Activated CD8-positive, alpha-beta memory T cell treated with anti-CD3 and anti-CD28 coated beads for 1 hour (primary cell): ENCODE results near the gene LRP1.
"Not testable (repeated sequence)": the region's sequence is repeated elsewhere in the genome, so short reads cannot be mapped to it uniquely, and the experiment has no call there.

Experiments used
- DNase-seq, 2 donors: peaks; one replicate each; pipeline ENCODE4 v3.0.0-alpha.2; 2020; ENCODE audit warnings: low read depth in 1 of 2; ENCODE audit errors: extremely low read depth in 1 of 2

Gene LRP1

DNA sequence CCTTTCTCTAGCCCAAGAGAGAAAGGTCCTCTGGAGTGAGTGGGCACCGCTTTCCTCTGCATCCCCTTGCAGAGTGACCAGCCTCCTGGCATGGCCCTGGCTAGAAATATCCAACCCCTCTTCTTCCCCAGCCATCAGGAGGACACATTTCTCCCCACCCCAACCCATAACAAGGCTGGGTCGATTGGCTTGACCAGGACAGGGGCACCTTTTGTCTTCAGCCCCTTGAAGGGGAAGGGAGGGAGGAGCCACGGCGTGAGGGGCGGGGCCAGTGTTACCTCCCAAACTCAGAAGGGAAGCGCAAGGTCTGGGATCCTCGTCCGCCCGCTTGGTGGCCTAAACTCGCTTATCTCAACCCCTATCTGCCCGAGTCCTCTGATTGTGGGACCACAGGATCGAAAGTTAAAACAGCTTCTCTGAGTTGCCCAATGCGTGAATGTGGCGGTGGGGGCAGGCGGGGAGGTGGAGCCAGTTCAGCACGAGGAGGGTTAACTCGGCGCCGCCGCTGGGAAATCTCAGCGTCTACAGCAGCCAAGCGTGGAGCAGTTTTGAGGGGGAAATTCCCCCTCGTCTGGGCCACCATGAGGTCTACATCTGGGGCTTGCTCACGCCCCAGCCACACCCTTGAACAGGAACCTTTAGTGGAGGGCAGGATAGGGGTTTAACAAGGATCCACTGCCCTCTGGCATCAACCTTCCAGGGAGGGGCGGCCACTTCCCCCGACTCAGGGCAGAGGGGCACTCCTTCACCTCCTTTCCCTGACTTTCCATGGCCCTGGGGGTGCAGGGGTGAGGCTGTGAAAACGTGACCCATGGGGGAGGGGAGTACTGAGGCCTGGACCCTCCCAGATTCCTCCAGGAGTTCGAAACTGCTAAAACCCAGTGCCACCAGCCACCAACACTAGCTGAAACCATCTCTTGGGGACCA lies 17.9 kb upstream of the LRP1 start:
- peak; percentile 50 to 54 for DNase-seq

DNA sequence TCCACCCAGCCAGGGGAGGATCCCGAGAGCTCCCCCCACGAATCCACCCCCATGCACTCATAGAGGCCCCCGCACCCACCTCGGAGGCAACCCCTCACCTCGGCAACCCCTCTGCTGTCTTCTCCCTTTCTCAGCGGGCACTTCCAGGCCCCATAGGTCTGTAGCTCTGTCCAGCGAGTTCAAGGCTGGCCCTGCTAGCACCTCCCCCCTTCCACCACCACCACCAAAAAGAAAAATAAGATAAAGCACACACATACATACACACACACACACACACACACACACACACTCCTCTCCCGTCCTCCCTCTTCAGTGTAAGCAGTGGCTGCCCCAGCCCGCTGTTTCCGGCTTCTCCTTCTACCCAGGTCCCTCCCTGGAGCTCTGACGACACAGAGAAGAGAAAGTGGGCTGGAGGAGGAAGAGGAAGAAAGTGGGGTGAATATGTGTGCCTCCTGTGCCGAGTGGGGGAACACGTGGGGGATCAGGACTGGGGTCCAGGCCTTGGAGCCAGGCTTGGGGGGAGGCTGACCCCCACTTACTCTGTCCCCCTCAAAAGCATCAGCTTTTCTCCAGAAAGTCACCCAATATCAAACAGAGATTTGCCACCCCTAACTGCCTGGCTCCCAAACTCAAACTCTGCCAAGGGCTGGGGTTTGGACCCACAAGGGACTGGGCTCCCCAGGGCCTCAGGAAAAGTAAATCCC lies 17.1 kb upstream of the LRP1 start, which contains the start of gene STAT6:
TSS of gene STAT6 (minus strand) at position 332 of the 704 bp plus-strand sequence. CDS start 3,084 bp downstream, outside the sequence.
- DNase-seq: peak; percentile 63 to 69

GRCh38 chr12:57112492-57113294 lies 15.6 kb upstream of the LRP1 start:
- DNase-seq: no peak

GRCh38 chr12:57116580-57117281 lies 11.6 kb upstream of the LRP1 start:
- no peak for DNase-seq

DNA sequence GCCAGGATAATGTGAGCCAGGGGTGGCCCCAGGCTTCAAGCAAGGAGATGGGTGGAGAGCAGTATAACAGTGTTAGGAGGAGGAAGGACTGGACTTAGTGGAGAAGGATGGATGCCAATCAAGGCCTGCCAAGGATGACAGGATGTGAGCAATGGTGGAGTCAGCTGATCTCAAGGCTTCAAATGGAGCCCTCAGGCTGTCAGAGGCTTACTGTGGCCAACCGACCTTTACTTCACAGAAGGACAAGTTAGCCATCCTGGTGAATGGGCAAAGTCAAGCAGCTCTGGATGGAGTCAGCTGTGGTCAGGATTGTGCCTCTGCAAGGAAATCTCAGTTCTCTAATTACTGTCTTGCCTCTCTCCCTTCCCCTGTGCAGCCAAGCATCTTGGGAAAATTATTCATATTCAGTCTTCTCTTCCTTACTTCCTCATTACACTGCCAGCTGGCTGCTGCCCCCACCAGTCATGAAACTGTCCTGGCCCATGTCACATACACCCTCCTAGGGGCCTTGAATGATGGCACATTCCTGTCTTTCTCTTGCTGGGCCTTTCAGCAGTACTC lies 9.5 kb upstream of the LRP1 start:
- no peak for DNase-seq

- DNase-seq: no peak
Measured at GRCh38 chr12:57119294-57120085, 8.8 kb upstream of the LRP1 start.

DNA sequence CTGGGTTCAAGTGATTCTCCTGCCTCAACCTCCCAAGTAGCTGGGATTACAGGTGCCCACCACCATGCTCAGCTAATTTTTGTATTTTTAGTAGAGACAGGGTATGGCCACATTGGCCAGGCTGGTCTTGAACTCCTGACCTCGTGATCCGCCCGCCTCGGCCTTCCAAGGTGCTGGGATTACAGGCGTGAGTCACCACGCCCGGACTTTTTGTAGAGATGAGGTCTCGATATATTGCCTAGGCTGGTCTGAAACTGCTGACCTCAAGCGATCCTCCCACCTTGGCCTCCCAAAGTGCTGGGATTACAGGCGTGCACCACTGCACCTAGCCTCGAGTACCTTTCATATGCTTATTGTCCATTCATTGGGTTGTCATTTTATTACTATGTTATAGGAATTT lies 7.6 kb upstream of the LRP1 start:
- DNase-seq: not testable (repeated sequence)

- no peak for DNase-seq
Measured at GRCh38 chr12:57123813-57124212, 4.5 kb upstream of the LRP1 start.

- peak; percentile 44 to 54 for DNase-seq
Measured at GRCh38 chr12:57124261-57124877, 3.9 kb upstream of the LRP1 start.

DNA sequence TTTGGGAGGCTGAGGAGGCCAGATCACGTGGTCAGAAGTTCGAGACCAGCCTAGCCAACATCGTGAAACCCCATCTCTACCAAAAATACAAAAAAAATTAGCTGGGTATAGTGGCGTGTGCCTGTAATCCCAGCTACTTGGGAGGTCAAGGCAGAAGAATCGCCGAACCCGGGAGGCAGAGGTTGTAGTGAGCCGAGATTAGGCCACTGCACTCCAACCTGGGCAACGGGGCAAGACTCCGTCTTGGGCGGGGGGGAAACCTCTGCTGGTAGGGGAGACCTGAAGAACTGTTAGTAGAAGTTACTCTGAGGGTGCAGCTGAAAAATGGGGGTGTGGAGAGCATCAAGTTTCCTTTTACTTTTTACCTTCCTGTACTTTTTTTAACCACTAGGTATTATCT lies 2.2 kb upstream of the LRP1 start:
- DNase-seq: no peak

DNA sequence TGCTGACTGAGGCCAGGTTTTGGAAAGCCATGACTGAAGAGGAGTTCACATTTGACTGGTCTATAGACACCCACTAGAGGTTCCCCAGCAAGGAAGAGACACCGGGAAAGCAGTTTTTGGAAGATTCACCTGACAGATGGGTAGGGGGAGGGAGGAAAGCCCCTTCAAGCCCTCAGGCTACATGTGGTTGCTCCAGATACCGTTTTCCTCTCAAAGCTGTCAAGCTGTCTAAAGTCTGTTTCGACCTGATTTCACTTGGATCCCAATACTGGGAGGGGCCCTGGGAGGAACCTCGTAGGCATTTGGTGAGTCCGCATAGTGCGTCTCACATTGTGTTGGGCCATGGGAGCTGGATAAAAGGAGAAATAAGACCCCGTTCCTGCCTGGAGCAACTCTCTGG lies 1.7 kb upstream of the LRP1 start:
- no peak for DNase-seq

DNA sequence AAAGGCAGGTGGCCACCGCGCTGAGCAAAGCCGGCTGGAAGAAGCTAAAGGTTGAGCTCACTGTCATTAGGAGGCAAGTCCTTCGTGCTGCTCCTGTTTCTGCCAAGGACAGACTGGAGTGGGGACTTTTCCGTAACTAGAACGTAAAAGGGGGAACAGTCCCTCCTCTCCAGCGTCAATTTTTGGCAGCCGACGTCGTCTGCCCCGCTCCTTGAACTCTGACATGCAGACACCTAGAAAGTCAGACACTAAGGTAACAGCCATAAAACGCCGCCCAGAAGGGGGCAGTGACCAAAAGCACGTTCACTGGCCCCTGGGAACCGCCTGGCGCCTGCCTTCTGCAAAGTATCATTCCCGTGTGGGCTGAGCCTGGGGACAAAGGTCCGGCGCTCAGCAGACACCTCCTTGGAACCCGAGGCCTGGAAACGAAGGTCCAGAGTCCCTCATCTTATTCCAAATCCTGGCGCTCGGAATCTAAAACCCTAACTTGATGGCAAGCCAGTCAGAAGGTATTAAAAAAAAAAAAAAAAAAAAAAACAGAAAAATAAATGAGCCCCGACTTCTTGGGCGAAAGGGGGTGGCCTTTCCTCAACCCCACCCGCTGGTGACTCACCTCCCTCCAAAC lies 1.1 kb upstream of the LRP1 start:
- DNase-seq: peak in 1 of 2 donors; percentile 53

DNA sequence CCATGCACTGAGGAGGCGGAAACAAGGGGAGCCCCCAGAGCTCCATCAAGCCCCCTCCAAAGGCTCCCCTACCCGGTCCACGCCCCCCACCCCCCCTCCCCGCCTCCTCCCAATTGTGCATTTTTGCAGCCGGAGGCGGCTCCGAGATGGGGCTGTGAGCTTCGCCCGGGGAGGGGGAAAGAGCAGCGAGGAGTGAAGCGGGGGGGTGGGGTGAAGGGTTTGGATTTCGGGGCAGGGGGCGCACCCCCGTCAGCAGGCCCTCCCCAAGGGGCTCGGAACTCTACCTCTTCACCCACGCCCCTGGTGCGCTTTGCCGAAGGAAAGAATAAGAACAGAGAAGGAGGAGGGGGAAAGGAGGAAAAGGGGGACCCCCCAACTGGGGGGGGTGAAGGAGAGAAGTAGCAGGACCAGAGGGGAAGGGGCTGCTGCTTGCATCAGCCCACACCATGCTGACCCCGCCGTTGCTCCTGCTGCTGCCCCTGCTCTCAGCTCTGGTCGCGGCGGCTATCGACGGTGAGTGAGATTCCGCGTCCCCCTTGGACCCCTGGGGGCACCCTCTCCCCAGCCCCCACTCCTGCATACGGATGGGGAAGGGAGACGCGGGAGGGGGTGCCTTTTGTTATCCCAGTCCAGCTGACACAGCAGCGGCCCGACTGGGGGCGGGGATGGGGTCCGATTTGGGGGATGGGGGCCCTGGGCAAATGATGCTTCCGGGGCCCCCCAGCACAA lies 400 bp downstream of the LRP1 start:
- no peak for DNase-seq

GRCh38 chr12:57129321-57129842 lies 1.1 kb downstream of the LRP1 start:
- no peak for DNase-seq

DNA sequence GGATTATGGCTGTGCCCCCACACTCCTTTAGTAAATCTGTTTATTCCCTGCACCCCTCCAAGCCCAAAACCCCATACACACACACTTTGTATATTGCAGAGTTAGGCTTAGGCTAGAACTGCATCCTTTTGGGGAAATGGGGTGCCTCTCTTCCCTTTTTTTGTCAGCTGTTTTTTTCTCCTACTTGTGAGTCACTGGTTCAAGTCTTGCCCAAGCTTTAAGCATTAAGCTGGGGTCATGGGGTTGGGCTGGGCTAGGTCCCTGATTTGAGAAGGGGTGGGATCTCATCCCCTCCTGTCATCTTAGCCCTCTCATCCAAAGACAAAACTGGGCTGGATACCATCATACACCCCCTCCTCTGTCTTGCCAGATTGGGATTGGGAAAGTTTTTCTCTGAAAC lies 1.6 kb downstream of the LRP1 start:
- DNase-seq: no peak

- no peak for DNase-seq
Measured at GRCh38 chr12:57130941-57131340, 2.7 kb downstream of the LRP1 start.

DNA sequence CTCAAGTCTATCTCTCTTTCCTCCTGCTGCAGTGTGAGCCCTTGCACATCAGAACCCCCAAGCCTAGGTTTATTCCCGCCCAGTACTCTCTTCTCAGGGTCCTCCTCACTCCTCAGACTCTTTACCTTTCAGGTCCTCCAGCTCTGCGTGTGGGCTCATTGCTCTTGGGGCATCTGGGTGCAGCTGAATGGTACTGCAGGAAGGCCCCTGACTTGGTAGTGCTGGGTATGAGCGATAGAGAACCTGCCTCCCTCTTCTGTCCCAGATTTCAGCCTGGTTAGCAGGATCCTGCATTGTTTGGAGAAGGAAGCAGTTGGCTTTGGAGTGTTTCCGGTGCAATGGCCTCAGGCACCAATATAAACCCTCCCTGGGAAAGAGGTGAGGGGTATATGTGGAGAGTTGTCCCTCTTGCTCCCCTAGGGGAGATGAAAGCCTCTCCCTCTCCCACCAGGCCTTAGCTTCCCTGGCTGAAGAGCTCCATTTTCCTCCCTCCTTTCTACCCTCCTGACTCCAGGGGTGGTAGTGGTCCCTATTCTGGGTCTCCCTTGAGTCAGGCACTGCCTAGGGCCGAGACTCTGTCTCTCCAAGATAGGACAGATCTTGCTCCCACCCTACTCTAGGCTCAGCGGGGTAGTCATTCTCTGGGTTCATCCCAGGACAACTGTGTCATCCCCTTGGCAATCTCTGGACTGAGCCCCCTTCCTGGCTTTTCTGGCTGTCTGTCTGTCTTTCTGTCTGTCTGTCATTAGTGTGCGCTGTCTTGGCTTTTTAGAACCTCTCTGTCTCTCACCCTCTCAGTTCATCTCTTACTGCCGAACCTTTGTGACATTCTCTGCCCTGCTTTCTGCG lies 3.8 kb downstream of the LRP1 start:
- no peak for DNase-seq
